ENCODE data around the gene NLRP13.
"Not testable (repeated sequence)": the region's sequence is repeated elsewhere in the genome, so short reads cannot be mapped to it uniquely, and the experiment has no call there.

DNA sequence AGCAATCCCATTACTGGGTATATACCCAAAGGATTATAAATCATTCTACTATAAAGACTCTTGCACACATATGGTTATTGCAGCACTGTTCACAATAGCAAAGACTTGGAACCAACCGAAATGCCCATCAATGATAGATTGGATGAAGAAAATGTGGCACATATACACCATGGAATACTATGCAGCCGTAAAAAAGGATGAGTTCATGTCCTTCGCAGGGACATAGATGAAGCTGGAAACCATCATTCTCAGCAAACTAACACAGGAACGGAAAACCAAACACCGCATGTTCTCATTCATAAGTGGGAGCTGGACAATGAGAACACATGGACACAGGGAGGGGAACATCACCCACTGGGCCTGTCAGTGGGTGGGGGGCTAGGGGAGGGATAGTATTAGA is 2.9 kb downstream of the NLRP13 start:
- not testable (repeated sequence) for TF ChIP-seq CTCF, POLR2A (IDR thresholded peaks at IDR 0.05)
